Lower leg skin (tissue), 4 donors: ENCODE data around the gene CLASRP. TPM values are rescaled to one million over a fixed set of nuclear protein-coding genes. Genes with fewer than 3 reads are reported as not detected.

Experiments
- DNase-seq, 2 donors: peaks; one replicate each; pipeline ENCODE4 v3.0.0-alpha.2; 2019; ENCODE audit warnings: low spot score in 2 of 2
- H3K4me3 ChIP-seq: fragments of 200-600 bp; sonication (generic); 2 replicates; pipeline ENCODE4 v1.5.1; 2017; ENCODE audit warnings: mild to moderate bottlenecking, low read depth; ENCODE audit not compliant: poor library complexity, severe bottlenecking
- POLR2A ChIP-seq, 2 donors: fragments of 450-650 bp; IDR thresholded peaks; one replicate each; pipeline ENCODE4 v1.6.1; 2016 to 2017; ENCODE audit warnings: antibody characterized with exemption in 2 of 2, mild to moderate bottlenecking in 1 of 2, moderate library complexity in 1 of 2
- WGBS, 2 donors: methylation state at CpG; one replicate each; pipeline ENCODE4 v1.1.5; 2018; 5-methylcytosine and 5-hydroxymethylcytosine counted together
- intact Hi-C: fragments of 100-400 bp; cut with DNase I; formaldehyde crosslinking; loops from one replicate; pipeline ENCODE4 v1.15.0; 2023; ENCODE audit warnings: low total_unique reads
- total RNA-seq, 4 donors: library from RNA; depleted of rRNA; stranded (reverse); fragments of >200 nt; gene quantifications; one replicate each; pipeline ENCODE4 v1.1.0, GENCODE V29; 2016
- TF ChIP-seq, protein P1 (sequence below), 3 donors: fragments of 450-650 bp; IDR thresholded peaks; one replicate each; pipeline ENCODE4 v1.5.1; 2016; ENCODE audit warnings: antibody characterized with exemption in 3 of 3, mild to moderate bottlenecking in 3 of 3, moderate library complexity in 2 of 3

CLASRP gene
- total RNA-seq, 4 donors from 2014 or later = 59.9 to 207 (median 128) TPM

DNA sequence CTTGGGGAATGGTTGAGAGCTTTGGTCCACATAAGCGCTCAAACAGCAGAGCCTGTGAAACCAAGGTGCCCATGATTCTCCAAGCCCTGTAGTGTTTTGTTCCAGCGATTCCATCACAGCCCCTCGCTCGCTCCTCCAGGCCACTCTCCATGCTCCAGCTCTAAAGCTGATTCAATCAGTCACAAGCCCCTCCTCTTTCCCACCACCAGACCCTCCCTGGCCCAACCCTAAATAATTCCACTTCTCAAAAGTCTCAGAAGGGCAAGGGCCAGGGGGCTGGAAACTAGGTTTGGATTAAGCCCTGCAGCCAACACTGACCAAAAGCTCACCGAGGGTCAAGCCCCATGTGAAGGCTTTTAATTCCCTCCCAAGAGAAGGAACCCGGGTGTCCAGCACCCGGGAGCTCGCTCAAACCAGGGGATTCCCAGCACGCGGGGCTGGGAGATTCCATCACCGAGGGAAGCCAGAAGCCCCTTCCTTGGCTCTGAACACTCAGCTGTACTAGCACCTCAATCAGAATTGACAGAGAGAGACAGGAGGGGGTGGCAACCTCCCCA lies 36.0 kb downstream of the CLASRP start:
- H3K4me3 ChIP-seq = no peak overlapping the region
- TF ChIP-seq, protein P1, sequence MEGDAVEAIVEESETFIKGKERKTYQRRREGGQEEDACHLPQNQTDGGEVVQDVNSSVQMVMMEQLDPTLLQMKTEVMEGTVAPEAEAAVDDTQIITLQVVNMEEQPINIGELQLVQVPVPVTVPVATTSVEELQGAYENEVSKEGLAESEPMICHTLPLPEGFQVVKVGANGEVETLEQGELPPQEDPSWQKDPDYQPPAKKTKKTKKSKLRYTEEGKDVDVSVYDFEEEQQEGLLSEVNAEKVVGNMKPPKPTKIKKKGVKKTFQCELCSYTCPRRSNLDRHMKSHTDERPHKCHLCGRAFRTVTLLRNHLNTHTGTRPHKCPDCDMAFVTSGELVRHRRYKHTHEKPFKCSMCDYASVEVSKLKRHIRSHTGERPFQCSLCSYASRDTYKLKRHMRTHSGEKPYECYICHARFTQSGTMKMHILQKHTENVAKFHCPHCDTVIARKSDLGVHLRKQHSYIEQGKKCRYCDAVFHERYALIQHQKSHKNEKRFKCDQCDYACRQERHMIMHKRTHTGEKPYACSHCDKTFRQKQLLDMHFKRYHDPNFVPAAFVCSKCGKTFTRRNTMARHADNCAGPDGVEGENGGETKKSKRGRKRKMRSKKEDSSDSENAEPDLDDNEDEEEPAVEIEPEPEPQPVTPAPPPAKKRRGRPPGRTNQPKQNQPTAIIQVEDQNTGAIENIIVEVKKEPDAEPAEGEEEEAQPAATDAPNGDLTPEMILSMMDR (IDR thresholded peaks at IDR 0.05) = no peak
- no peak for TF ChIP-seq POLR2A (IDR thresholded peaks at IDR 0.05)
- intact Hi-C loops = no loop called here
- 58 to 63% methylated on average over 10 to 11 of the region's 11 CpGs for WGBS, 2 donors
- no peak for DNase-seq

DNA sequence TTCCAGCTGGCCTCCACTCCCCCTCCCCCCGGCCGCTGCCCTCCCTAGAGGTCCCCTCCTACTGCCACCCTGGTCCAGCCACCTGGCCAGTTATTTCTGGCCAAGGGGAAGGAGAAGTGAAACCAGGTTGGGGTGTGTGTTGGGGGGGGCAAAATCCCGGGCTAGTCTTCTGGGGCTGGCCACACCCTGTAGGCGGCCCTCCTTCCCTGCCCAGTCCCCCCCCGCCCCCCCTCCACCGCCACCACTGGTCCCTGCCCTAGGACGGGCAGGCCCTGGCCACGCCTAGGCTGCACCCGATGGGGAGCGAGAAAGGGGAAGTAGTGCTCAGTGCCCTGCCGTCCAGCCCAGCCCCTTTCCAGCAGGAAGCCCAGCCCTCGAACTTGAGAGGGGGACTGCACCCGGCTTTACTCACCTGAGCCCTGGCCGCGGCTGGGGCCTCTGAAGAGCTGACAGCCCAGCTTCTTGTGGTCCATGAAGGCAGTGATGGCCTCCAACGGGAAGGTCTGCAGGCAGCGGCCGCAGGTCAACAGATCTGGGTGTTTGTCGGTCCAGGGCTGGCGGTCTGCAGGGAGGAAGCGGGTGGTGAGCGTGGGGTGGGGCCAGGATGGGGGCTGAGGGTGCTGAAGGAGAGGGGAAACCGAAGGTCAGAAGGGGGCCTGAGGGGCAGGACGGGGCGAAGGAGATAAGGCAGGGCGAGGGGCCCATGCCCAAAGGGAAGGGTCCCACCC lies 36.6 kb downstream of the CLASRP start:
- intact Hi-C loops = no loop called here
- peak; percentile 68 to 94 for DNase-seq
- peak overlapping the region; percentile 34 for H3K4me3 ChIP-seq
- 10 to 15% methylated on average over 18 to 24 of the region's 26 CpGs for WGBS, 2 donors
- no peak for TF ChIP-seq POLR2A (IDR thresholded peaks at IDR 0.05)
- TF ChIP-seq, protein P1 (IDR thresholded peaks at IDR 0.05) = no peak

DNA sequence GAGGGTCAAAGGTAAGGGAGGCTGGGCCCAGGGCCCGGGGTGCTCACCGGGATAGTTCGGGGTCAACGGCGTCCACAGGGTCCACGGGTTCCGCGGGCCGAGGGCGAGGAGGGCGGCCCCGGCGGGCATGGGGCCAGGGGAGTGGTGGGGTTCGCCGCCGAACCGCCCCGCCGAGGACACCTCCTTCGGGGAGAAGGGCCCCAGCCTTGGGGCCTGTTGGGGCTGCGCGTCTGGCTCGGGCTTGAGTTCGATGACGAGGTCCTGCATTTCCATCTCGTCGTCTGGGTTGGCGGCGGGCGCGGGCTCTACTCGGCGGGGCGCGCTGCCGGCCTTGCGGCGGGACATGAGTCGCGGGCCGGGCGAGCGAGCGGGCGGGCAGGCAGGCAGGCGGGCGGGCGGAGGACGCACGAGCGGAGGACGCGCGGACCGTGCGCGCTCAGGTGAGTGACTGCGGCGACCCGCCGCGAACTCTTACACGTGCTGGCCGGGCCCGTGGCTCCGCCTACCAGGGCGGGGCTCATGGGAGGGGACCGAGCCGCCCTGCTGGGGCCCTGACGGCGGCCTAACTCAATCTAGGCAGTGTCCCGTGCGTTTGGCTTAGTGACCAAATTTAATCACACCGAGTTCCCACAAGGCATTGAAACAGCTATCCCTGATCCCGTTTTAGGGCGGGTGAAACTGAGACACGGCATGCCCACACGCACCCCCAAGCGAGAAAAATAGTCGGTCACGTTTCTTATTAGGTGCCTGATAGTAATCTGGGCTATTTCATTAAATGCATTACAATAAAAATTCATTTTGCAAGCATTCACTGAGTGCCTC lies 37.4 kb downstream of the CLASRP start, which contains the start of gene ZNF296:
Gene ZNF296, minus strand, starts transcription at position 450 of the 822 bp plus-strand sequence. Its CDS starts 105 bp downstream, at position 345.
- peak; percentile 74 to 95 for DNase-seq
- TF ChIP-seq, protein P1 (IDR thresholded peaks at IDR 0.05) = no peak
- no peak for TF ChIP-seq POLR2A (IDR thresholded peaks at IDR 0.05)
- 2 to 4% methylated on average over 33 to 35 of the region's 81 CpGs for WGBS, 2 donors
- H3K4me3 ChIP-seq = peak within 1 kb of the TSS; percentile 34
- intact Hi-C loops = no loop called here

DNA sequence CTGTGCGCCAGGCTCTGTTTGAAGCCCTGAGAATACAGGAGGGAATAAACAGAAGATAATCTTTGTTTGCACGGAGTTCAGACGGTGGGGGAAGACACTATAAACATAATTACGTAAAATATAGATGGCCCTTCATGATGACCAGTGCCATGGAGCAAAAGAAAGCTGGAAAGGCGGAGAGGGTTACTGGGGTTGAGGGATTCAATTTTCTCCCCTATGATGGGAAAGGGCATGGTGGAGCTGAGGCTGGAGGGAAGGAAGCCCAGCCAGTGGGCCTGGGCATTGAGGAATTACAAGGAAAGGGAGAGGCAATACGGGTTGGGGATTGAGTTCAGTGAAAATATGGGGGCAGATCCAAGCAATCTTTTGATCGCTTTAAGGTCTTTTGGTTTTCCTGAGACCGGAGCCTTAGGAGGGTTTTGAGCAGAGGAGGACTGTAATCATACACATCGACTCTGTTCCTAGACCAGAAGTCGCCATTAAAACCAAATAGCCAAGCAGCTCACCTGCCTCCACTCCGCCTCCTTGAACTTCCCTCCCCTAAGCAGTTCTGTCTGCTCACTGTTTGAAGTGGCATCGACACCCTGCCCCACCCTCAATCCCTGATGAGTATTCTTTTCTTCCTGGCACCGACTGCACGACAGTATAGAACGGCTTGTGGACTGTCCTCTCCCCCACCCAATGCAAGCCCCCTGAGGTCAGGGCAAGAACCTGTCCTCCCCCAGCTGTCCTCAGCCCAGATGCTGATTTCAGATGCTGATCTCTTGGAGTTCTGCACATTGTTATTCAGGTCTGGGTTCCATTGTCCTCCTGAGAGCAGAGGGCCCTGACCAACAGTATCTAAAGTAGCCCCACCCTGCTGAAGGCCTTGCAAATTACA lies 38.2 kb downstream of the CLASRP start:
- no peak for DNase-seq
- intact Hi-C loops = no loop called here
- no peak overlapping the region for H3K4me3 ChIP-seq
- 55 to 60% methylated on average over 15 of the region's 15 CpGs for WGBS, 2 donors
- no peak for TF ChIP-seq POLR2A (IDR thresholded peaks at IDR 0.05)
- TF ChIP-seq, protein P1 (IDR thresholded peaks at IDR 0.05) = no peak

DNA sequence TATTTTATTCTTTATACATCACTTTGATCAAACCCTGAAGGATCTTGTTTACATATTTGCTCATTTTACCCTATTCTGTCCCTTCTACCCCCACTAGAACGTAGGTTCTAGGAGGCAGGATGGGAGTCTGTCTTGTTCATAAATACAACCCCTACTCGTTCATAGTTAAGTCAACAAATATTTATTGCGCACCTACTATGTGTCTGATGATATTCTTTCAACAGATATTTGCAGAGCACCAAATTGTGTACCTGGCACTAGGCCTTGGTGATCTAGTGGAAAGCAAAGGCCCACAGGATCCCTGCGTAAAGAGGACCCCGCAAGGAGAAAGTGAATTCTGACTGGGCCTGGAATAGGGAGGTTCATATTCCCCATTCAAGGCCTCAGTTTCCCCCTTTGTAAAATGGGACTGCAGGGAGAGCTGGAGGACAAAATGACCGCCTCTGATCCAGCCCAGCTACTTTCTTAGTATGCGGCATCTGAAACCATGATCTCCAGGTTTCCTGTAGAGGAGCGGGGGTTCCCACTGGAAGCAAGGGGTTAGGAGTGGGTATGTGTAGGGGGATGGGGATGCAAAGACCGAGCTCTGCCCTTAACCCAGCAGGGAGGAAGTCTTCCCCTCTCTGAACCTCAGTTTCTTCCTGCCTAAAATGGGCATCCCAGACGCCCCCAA lies 39.7 kb downstream of the CLASRP start:
- intact Hi-C loops = no loop called here
- DNase-seq = no peak
- no peak for TF ChIP-seq POLR2A (IDR thresholded peaks at IDR 0.05)
- TF ChIP-seq, protein P1 (IDR thresholded peaks at IDR 0.05) = no peak
- WGBS, 2 donors = 58 to 60% methylated on average over 10 of the region's 10 CpGs
- H3K4me3 ChIP-seq = no peak overlapping the region
